ENCODE measurements around the gene MYH10.

MYH10 gene

GRCh38 chr17:8606401-8606800 is 24.1 kb downstream of the MYH10 start:
- H3K4me2 ChIP-seq (ENCODE audit: low read length, poor library complexity, severe bottlenecking) = no peak overlapping the region
- H3K36me3 ChIP-seq (ENCODE audit: control insufficient read depth in 1 of 2, insufficient read depth in 2 of 2, low read depth in 1 of 2, low read length in 2 of 2) = peaks cover 0 to 4% of the 10 kb centered on the region in 2 experiments
- no peaks in the 10 kb centered on the region for H3K9me3 ChIP-seq (ENCODE audit: control insufficient read depth, low read length)
- H3K27me3 ChIP-seq (ENCODE audit: control insufficient read depth in 1 of 2, insufficient read depth in 1 of 2, low read length in 2 of 2) = no peaks in the 10 kb centered on the region
- H2BK12ac ChIP-seq (ENCODE audit: low read length in 2 of 2) = no peak overlapping the region
- H3K79me1 ChIP-seq (replicated peaks; ENCODE audit: low read length, poor library complexity, severe bottlenecking) = peaks cover 16% of the 10 kb centered on the region
- H4K8ac ChIP-seq (ENCODE audit: low read length) = no peak overlapping the region
- H2BK5ac ChIP-seq (ENCODE audit: low read depth, low read length, poor library complexity, severe bottlenecking) = no peak overlapping the region
- H3K4me1 ChIP-seq (ENCODE audit: control insufficient read depth, insufficient read depth, low read depth, low read length) = peaks cover 3% of the 10 kb centered on the region
- no peak overlapping the region for H3K4me3 ChIP-seq (ENCODE audit: insufficient read depth in 1 of 2, low read depth in 1 of 2, low read length in 2 of 2)
- H3K27ac ChIP-seq (ENCODE audit: low read length, poor library complexity, severe bottlenecking) = no peak overlapping the region
- no peak overlapping the region for H2AK5ac ChIP-seq (ENCODE audit: low read length, severe bottlenecking)
- DNase-seq = peak; percentile 18
- no peak overlapping the region for H2BK120ac ChIP-seq (ENCODE audit: low read depth, low read length)
- no peak overlapping the region for H3K14ac ChIP-seq (ENCODE audit: low read length in 2 of 2)
- H2AFZ ChIP-seq (ENCODE audit: low read depth, low read length) = no peak overlapping the region
- no peak overlapping the region for H4K91ac ChIP-seq (ENCODE audit: low read length)
- H3K4ac ChIP-seq (ENCODE audit: low read depth in 1 of 2, low read length in 2 of 2) = no peak overlapping the region
- WGBS = 51% methylated on average over 3 of the region's 3 CpGs
- H3K23ac ChIP-seq (ENCODE audit: low read length in 2 of 2) = no peak overlapping the region
- peak overlapping the region; percentile 13 for H3K9ac ChIP-seq (ENCODE audit: low read length)
- H3K18ac ChIP-seq (ENCODE audit: low read depth in 1 of 2, low read length in 2 of 2) = no peak overlapping the region
- no peak overlapping the region for H2BK15ac ChIP-seq (ENCODE audit: low read depth, poor library complexity, severe bottlenecking)

- no peak overlapping the region for H2BK5ac ChIP-seq (ENCODE audit: low read depth, low read length, poor library complexity, severe bottlenecking)
- H3K4me3 ChIP-seq (ENCODE audit: insufficient read depth in 1 of 2, low read depth in 1 of 2, low read length in 2 of 2) = no peak overlapping the region
- H2BK15ac ChIP-seq (ENCODE audit: low read depth, poor library complexity, severe bottlenecking) = no peak overlapping the region
- peaks cover 12% of the 10 kb centered on the region for H3K79me1 ChIP-seq (replicated peaks; ENCODE audit: low read length, poor library complexity, severe bottlenecking)
- no peak overlapping the region for H2AFZ ChIP-seq (ENCODE audit: low read depth, low read length)
- H3K27ac ChIP-seq (ENCODE audit: low read length, poor library complexity, severe bottlenecking) = no peak overlapping the region
- no peak overlapping the region for H2BK120ac ChIP-seq (ENCODE audit: low read depth, low read length)
- H3K27me3 ChIP-seq (ENCODE audit: control insufficient read depth in 1 of 2, insufficient read depth in 1 of 2, low read length in 2 of 2) = no peaks in the 10 kb centered on the region
- H4K91ac ChIP-seq (ENCODE audit: low read length) = no peak overlapping the region
- H3K4me1 ChIP-seq (ENCODE audit: control insufficient read depth, insufficient read depth, low read depth, low read length) = no peaks in the 10 kb centered on the region
- no peak overlapping the region for H2AK5ac ChIP-seq (ENCODE audit: low read length, severe bottlenecking)
- H3K23ac ChIP-seq (ENCODE audit: low read length in 2 of 2) = no peak overlapping the region
- H3K14ac ChIP-seq (ENCODE audit: low read length in 2 of 2) = no peak overlapping the region
- H3K9ac ChIP-seq (ENCODE audit: low read length) = no peak overlapping the region
- no peak overlapping the region for H3K18ac ChIP-seq (ENCODE audit: low read depth in 1 of 2, low read length in 2 of 2)
- H3K9me3 ChIP-seq (ENCODE audit: control insufficient read depth, low read length) = no peaks in the 10 kb centered on the region
- H4K8ac ChIP-seq (ENCODE audit: low read length) = no peak overlapping the region
- DNase-seq = no peak
- H3K36me3 ChIP-seq (ENCODE audit: control insufficient read depth in 1 of 2, insufficient read depth in 2 of 2, low read depth in 1 of 2, low read length in 2 of 2) = peaks cover 0 to 10% of the 10 kb centered on the region in 2 experiments
- no peak overlapping the region for H3K4ac ChIP-seq (ENCODE audit: low read depth in 1 of 2, low read length in 2 of 2)
- no peak overlapping the region for H2BK12ac ChIP-seq (ENCODE audit: low read length in 2 of 2)
- H3K4me2 ChIP-seq (ENCODE audit: low read length, poor library complexity, severe bottlenecking) = no peak overlapping the region
These were observed 27.8 kb downstream of the MYH10 start for GRCh38 chr17:8602679-8603078.

- Histone ChIP-seq H2BK5ac (ENCODE audit: low read depth, low read length, poor library complexity, severe bottlenecking) (no peak overlapping the region), H3K4me3 (ENCODE audit: insufficient read depth in 1 of 2, low read depth in 1 of 2, low read length in 2 of 2) (no peak overlapping the region), H3K36me3 (ENCODE audit: control insufficient read depth in 1 of 2, insufficient read depth in 2 of 2, low read depth in 1 of 2, low read length in 2 of 2) (peaks cover 0 to 10% of the 10 kb centered on the region in 2 experiments), H3K4me2 (ENCODE audit: low read length, poor library complexity, severe bottlenecking) (no peak overlapping the region), H3K27ac (ENCODE audit: low read length, poor library complexity, severe bottlenecking) (no peak overlapping the region), H4K91ac (ENCODE audit: low read length) (no peak overlapping the region), H3K23ac (ENCODE audit: low read length in 2 of 2) (no peak overlapping the region), H3K14ac (ENCODE audit: low read length in 2 of 2) (no peak overlapping the region), H2AFZ (ENCODE audit: low read depth, low read length) (no peak overlapping the region), H3K4ac (ENCODE audit: low read depth in 1 of 2, low read length in 2 of 2) (no peak overlapping the region), H3K27me3 (ENCODE audit: control insufficient read depth in 1 of 2, insufficient read depth in 1 of 2, low read length in 2 of 2) (no peaks in the 10 kb centered on the region), H3K9me3 (ENCODE audit: control insufficient read depth, low read length) (no peaks in the 10 kb centered on the region), H3K9ac (ENCODE audit: low read length) (no peak overlapping the region), H4K8ac (ENCODE audit: low read length) (no peak overlapping the region), H3K4me1 (ENCODE audit: control insufficient read depth, insufficient read depth, low read depth, low read length) (no peaks in the 10 kb centered on the region), H2BK15ac (ENCODE audit: low read depth, poor library complexity, severe bottlenecking) (no peak overlapping the region), H2AK5ac (ENCODE audit: low read length, severe bottlenecking) (no peak overlapping the region), H2BK12ac (ENCODE audit: low read length in 2 of 2) (no peak overlapping the region), H2BK120ac (ENCODE audit: low read depth, low read length) (no peak overlapping the region), H3K79me1 (replicated peaks; ENCODE audit: low read length, poor library complexity, severe bottlenecking) (peaks cover 19% of the 10 kb centered on the region), H3K18ac (ENCODE audit: low read depth in 1 of 2, low read length in 2 of 2) (no peak overlapping the region)
- WGBS = no CpG with 5 or more reads among the region's 1 CpG
- DNase-seq = no peak
These were observed 31.0 kb downstream of the MYH10 start for GRCh38 chr17:8599351-8600011.

- Histone ChIP-seq H2AFZ (ENCODE audit: low read depth, low read length) (no peak overlapping the region), H4K91ac (ENCODE audit: low read length) (no peak overlapping the region), H3K9me3 (ENCODE audit: control insufficient read depth, low read length) (no peaks in the 10 kb centered on the region), H3K14ac (ENCODE audit: low read length in 2 of 2) (no peak overlapping the region), H2BK15ac (ENCODE audit: low read depth, poor library complexity, severe bottlenecking) (no peak overlapping the region), H3K4me3 (ENCODE audit: insufficient read depth in 1 of 2, low read depth in 1 of 2, low read length in 2 of 2) (no peak overlapping the region), H3K27me3 (ENCODE audit: control insufficient read depth in 1 of 2, insufficient read depth in 1 of 2, low read length in 2 of 2) (no peaks in the 10 kb centered on the region), H3K27ac (ENCODE audit: low read length, poor library complexity, severe bottlenecking) (no peak overlapping the region), H3K23ac (ENCODE audit: low read length in 2 of 2) (no peak overlapping the region), H3K36me3 (ENCODE audit: control insufficient read depth in 1 of 2, insufficient read depth in 2 of 2, low read depth in 1 of 2, low read length in 2 of 2) (peaks cover 0 to 10% of the 10 kb centered on the region in 2 experiments), H3K18ac (ENCODE audit: low read depth in 1 of 2, low read length in 2 of 2) (no peak overlapping the region), H2AK5ac (ENCODE audit: low read length, severe bottlenecking) (no peak overlapping the region), H4K8ac (ENCODE audit: low read length) (no peak overlapping the region), H3K4me2 (ENCODE audit: low read length, poor library complexity, severe bottlenecking) (no peak overlapping the region), H2BK120ac (ENCODE audit: low read depth, low read length) (no peak overlapping the region), H2BK12ac (ENCODE audit: low read length in 2 of 2) (no peak overlapping the region), H3K4me1 (ENCODE audit: control insufficient read depth, insufficient read depth, low read depth, low read length) (no peaks in the 10 kb centered on the region), H3K9ac (ENCODE audit: low read length) (no peak overlapping the region), H3K79me1 (replicated peaks; ENCODE audit: low read length, poor library complexity, severe bottlenecking) (peaks cover 19% of the 10 kb centered on the region), H2BK5ac (ENCODE audit: low read depth, low read length, poor library complexity, severe bottlenecking) (no peak overlapping the region), H3K4ac (ENCODE audit: low read depth in 1 of 2, low read length in 2 of 2) (no peak overlapping the region)
- DNase-seq = no peak
- WGBS = no CpG with 5 or more reads among the region's 1 CpG
These were observed 31.6 kb downstream of the MYH10 start for GRCh38 chr17:8598913-8599312.
